ENCODE results near the gene PTPN5.

Gene PTPN5

DNA sequence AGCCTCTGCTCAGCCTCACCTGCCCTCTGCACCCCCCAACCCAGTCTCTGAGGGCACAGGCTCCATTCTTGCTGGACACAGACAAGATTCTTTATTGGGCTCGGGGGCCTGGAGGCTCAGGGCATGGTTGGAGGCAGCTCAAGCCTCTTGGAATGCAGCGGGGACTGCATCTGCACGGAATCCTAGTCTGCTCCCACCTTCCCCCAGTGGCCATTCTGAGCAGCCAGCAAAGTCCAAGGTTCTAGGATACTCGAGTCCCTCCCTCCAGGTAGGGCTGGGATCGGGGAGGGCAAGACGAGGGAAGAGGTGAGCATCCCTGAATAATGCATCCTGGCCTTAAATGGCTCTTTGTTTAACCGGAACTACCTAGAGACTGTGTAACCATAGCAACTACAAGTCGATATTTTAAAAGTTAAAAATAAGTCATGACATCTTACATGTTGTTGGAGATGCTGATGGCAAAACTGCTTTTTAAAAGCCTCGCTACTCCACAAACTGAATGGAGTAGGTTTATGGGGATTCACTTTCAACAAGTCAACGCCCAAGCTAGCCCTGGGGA, 54.9 kb downstream of the PTPN5 start:
- no peak for DNase-seq

DNA sequence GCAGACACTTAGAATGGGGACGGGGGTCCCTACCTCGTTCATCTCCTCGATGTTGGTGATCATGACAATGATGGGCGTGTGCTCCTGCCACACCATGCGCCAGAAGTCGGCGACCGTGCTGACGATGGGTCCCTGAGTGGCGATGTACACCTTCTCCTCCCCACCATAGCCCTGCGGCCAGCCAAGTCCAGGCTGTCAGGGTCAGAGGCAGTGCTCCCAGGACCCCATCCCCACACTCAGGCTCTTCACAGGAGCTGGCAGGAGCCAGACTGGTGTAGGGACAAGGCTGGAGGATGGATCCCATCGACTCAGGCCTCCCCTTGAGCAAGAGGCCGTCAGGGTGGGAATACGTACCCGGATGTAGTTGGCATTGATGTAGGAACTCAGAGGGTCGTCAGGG, 58.4 kb downstream of the PTPN5 start:
- no peak for DNase-seq

DNA sequence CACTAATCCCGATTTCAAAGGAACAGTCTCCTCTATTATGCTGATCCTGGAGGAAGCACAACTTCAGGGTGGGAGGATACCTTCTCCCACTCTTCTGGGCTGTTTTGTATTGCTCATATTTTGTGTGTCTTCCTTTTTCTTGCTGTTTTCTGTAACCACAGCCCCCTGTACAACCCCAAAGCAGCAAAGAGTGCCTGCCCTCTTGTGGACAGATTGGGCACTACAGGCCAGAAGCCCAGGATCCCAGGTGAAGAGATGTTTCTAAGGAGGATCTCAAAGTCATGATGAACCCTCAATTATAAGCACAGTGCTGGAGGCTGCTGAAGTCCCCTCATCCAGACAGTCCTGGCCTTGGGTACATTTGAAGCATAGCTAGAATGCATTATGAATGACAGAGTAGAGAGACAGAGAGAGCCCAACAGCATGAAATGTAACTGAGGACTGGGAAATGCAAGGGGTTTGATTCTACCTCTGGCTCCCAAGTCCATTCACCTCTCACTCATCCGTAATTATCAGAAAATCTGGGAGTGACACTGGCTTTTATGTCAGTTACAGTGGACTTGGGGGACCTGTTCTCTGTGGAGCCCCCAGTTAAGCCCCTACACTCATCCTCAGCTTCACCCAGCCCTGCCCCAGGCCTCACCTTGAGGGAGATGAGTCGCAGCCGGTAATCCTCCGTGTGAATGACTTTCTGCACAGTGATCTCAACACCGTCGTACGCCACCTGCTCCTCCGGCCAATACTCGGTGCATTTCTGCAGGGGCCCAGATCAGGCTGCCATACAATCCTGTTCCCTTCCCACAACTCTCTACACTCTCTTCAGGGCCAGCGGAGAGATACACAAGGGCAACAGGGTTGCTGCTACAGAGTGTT, 59.4 kb downstream of the PTPN5 start:
- peak; percentile 44 for DNase-seq

DNA sequence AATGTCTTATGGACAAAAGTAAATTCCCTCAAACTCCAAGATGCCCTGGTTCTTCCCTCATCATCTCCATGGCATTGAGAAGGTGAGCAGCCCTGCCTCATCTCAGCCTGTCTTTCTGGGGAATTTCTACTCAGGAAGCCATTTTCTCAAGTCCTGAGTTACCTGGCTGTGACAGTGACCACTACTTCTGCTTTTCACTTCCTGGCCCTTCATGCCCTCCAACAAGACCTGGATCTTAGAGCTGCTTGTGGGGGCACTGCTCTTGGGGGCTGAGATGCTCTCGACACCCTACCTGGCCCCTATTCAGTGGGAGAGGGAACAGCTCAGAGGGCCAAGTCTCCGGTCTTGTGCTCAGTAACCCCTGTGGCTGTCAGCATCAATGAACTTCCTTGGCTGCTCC, 60.2 kb downstream of the PTPN5 start:
- DNase-seq, result no peak

DNA sequence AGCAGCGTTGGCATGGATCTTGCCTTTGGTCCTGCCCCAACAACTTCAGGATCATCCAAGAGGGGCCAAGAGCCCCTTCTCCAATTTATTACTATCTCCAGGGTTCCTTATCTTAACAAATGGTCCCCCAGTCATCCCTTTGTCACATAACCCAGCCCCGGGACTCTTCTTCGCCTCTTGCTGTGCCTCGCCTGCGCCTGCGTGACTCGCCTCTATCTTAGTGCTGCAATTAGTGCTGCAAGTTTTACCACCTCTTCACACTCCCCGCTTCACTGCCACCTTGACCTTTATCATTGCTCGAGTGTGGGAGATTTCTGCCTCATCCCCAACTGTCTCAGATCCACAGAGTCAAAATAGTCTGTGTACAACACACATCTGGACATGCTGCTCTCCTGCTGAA, 61.6 kb downstream of the PTPN5 start:
- DNase-seq, result no peak

DNA sequence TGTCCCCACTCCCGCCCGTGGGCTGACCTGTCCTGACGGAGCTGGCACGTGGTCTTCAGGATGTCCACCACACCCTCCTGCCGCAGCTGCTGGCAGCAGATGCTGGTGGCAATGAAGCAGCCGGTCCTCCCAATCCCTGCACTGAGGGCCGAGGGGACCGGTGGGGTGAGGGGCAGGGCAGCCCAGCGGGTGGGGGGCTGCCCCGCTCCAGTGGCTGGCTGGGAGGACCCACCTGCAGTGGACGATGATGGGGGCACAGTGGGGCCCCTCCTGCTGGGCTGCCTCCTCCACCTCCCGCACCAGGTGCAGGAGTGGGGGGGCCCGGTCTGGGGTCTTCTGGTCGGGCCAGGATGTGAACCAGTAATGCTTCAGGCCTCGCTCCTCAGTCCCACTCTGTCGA, 62.2 kb downstream of the PTPN5 start:
- DNase-seq, result no peak

DNA sequence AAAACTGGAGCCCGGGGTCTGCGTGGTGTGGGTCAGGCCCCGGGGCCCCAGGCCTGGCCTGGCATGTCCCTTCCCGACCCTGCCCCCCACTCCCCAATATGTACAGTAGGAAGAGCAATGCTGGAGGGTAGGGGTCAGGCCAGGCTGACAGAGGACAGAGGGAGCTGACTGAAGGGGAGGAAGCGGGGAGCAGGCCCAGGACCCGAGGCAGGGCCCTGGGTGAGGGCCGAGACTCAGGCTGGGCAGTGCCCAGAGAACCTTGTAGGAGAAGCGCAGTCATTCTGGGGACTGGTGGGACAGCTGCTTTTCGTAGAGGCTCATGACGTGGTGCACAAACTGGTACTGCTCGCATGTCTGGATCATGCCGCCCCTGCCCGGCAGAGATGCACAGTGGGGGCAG, 62.9 kb downstream of the PTPN5 start:
- no peak for DNase-seq

DNA sequence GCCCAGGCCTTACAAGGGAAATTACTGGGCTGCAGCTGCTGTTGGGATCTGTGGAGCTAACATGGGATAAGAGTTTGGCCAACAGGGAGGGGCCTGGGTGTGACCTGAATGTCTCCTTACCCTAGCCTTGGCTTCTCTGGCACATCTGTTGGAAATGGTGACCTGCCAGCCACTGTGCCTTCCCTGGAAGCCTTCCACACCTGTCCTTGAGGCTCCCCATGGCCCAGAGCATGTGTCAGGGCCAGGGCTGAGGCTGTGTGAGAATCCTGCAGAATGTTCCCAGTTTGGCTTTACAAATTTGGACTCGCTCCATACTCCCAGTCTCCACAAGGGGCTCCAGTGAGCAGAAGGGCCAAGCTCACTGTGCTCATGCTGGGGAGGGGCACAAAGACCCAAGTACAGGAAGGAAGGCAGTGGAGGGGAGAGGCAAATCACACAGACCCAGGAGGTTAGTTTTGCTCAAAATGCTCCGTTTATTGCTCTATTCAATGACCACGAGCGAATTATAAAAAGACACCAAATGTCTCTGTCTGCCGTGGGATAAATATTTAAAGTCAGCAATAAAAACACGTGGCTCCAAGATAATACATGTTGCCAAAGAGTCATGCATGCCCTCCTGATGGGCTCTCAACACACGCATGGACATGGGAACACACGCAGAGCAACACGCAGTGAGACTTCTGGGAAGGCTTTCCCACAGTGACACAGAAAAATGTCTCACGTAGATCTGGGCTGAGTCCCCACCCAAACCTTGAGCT, 63.9 kb downstream of the PTPN5 start:
- DNase-seq, result peak; percentile 23

DNA sequence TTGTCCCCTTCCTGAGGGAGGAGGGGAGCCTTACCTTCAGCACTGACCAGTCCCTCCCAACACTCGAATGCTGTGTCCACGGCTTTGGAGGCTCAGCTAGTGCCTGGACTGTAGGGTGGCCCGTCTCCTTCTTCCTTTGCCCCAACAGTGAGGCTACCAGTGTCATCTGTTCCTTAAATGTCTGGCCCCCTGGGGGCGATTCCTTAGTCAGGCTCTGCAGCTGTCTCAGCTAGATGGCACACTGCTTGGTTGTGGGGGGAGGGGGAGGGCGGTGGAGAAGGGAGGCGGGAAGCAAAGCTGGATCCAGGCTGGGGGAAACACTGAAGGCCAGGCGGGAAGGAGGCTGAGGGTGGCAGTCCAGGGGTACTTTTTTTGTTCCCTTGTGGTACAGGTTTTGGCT, 65.6 kb downstream of the PTPN5 start, which contains the start of gene IGSF22:
IGSF22 (minus strand) TSS at position 149 of the 400 bp plus-strand sequence. CDS start 1,952 bp downstream, outside the sequence.
- DNase-seq, result no peak

DNA sequence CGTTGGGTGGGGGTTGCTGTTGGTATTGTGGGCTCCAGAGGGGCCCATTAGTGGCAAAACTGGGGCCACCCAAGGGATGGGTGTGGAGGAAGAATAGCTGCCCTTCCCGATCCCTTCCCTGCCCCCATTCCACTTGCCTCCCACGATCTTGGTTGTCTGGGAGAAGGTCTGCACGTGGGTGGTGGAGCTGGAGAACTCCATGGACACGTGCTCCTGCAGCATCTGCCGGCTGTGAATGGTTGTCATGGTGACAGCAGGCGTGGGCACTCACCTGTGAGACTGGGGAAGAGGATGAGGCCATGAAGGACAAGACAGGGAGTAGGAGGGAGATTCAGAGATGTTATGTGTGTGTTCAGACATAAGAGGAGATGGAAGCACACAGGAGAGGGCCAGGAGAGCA, 67.6 kb downstream of the PTPN5 start:
- no peak for DNase-seq

DNA sequence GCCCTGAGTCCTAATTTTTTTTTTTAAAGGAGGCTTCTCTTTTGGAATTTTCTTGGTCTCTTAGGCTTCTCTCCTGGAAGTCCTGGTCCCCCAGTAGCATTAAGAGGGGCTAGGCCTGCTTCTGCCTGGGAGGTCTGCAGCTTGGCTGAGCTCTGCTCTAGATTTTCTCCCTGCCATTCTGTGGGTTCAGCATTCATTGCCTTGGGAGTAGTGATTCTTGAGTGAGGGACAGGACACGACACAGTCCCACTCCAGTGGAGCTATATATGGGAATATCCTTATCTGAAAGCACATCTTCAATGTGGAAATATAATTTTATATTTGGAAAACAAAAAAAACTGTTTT, 69.3 kb downstream of the PTPN5 start:
- no peak for DNase-seq

DNA sequence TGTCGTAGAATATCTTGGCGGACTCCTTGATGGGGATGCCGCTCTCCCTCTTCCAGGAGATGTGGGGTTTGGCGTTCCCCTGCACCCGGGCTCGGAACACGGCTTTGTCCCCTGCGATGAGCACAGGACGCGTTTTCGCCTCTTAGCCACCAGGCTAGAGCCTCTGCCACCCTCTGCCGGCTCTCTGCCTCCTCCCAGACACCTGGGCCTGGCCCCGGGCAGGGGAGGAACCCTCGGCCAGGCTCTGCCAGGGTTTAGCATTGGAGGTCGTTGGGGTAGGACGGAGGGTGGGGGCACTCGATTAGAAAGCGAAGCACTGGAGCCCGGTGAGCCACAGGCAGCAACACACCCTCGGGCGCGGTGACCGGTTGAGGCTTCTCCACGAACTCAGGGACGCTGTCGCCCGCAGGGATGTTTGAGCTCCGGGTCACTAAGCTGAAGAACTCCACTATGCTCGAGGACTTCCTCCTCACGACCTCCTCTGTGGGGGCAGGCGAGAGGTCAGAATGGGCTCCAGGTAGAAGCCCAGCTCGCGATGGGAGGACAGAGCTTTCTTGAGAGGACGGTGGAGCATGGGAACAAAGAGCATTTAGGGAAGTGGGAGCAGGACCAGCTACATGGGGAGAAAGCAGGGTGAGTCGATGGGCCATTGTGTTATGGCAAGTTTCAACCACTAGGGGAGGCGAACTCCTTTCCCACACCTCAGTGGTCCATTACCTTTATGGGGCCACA, 69.9 kb downstream of the PTPN5 start:
- peak; percentile 33 for DNase-seq

DNA sequence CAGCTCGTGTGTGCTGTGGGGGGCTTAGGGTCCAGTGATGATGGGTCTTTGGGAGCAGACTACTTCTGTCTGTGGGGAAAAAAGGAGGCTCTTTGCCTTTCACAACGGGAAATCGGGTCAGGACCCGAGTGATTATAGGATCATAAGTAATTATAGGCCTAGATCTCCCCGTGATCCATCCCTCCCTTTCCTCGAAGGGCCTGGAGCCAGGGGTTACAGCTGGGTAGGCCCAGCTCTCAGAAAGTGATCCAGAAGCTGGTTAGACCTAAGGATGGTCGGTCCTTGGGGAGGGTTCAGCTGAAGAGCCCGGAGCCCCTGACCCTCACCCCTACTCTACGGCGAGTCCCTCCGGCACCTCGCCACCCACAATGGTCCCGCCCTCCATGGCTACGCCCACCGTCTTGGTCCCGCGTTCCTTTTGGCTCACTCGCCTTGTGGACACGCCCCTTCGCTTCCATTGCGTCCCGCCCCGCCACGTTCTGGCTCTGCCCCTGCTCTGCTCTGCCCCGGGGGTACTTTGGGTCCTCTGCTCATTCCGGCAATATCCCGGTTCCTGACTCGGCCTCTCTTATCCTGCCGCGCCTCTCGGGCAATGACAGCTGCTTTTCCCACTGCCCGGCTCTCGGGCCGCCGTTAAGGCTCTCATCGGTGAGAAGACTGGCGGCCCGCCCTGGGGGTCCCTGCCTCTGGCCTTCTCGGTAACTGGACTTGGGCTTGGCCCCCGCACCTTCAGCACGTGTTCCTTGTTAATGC, 70.6 kb downstream of the PTPN5 start:
- DNase-seq, result peak; percentile 77

DNA sequence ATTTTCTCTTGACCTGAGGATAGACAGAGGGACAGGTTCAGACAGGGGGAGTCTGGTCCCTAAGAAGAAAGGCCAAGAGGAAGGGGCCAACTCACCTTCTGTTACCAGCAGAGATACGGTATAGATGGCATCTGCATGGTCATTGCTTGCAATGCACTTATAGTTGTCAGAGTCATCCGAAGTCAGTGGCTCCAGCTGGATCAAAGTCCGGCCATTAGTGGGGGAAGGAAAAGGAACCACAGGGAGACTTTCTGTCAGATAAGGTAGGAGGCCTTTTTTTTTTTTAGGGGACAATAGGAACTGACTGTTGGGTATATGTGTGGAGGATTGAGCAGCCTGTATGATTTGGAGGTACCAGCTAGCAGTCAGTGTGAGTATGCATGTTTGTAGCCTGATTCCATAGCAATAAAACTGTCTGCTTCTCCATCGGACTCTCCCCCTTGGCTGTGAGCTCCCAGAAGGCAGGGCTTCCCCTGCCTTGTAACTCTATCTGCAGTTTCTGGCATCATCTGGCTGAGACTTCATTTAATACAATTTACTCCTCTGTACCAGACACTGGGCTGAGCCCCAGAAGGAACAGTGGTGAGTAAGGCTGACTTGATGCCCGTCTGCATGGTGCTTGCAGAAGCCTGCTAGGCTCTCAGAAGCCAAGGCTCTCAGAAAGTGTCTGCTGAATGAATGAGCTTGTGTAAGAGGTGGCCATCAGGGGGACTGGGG, 71.3 kb downstream of the PTPN5 start:
- DNase-seq, result no peak

DNA sequence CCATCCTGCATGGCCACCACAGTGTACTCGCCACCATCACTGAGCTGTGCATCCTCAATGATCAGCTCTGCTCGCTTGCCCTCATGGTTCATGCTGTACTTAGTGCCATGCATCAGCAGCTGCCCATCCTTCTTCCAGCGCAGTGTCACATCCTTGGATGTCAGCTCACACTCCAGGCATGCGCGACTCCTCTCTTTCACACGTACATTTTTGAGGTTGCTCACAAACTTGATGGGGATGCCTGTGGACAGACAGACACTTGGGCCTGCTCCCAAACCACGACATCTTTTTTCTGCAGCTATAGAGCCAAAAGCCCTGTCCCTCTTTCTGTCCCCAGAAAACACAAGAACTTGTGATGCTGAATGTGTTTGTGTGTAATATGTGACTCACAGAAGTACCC, 76.1 kb downstream of the PTPN5 start:
- no peak for DNase-seq

DNA sequence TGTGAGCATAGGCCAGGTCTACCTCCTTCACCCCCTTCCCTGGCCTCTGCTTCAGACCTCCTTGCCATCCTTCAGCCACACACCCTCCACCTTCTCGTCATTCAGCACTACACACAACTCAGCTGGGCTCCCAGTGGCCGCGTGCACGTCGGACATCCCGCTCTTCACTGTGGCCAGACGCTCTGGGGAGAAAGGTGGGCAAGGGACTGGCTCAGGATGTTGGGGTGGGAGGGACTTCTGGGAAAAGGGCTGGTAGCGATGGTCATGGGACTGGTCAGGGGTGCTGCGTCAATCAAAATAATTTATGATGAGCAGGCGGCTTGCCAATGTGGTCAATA, 77.2 kb downstream of the PTPN5 start:
- no peak for DNase-seq

DNA sequence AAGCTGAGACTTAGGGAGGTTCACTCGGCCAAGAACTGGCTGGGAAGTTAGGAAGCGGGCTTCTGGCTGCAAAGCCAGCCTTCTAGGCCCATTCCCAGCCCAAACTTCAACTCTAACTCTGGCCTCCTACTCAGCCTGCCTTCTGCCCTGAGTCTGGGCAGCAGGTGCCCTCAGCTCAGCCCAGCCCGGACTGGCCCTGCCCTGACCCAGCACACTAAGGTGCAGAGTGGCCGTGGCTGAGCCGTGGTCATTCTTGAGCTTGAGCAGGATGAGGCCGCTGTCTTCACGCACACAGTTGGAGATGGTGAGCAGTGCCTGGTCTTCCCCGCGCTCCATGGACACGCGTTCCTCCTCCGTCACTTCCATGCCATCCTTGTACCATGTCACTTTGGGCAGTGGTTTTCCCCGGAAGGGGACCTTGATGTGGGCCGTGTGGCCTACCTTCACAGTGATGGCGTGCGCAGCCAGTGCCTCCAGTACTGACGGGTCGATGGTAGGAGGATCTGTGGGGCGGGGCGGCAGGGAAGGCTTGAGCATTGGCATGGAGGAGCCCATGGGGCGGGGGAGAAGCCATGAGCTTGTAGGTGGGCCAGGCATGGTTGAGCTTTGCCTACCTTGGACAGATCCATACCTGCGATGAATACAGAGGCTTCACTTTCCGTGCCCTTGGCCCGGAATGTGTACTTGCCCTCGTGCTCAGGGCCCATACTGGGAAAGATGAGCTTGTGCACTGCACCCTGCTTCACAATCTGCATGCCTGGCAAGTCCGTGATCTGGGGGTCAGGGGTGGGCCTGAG, 77.8 kb downstream of the PTPN5 start:
- no peak for DNase-seq

DNA sequence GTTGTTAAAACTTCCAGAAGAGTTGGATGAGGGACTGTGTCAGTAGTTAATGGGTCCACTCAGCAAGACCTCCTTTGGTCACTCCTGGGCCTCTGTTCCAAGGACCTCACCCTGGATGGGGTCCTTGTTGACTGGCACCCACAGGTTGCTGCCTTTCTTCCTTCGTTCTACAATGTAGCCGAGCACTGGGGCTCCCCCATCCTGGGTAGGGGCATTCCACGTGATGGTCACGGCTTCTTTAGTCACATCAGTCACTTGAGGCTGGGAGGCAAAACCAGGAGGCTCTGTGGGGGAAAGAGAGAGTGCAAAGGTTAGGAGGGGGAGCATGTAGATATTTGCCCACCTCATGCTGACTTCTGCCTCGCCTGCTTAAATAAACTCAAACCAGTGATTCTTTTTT, 81.1 kb downstream of the PTPN5 start:
- no peak for DNase-seq

DNA sequence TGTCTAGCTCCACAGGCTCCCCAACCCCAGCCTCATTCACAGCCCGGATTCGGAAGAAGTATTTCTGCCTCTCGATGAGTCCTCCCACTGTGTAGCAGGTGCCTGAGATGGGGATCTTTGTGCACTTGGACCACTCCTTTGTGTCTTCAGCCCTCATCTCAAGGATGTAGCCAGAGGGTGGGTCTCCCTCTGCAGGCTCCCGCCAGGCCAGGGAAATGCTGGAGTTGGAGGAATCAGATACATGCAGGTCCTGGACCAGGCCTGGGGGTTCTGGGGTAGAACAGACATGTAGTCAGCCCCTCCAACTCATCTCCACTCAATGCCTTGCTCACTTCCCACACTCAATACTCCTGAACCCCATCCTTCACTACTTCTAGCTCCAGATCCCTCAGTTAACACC, 82.2 kb downstream of the PTPN5 start:
- no peak for DNase-seq

DNA sequence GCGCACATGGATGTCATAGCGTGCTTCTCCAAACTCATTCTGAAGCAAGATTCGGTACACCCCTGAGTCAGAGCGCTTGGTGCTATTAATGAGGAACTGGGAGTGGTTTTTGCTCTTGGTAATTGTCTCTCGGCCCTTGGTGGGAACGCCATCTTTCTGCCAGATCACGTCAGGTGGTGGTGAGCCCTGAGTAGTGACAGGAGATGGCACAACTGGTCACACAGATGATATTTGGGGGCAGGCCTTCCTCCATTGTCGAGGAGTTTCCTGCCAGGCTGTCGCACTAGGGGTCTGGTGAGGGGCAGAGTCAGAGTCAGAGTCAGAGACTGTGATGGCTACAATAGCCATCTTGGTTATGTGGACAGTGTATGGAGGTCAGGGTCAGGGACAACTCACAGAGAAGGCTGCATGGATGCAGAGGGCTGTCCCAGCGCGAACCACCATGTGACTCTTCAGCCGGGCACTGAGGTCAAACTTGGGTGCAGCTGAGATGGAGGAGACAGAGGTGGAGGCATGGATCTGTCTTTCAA, 83.7 kb downstream of the PTPN5 start:
- no peak for DNase-seq
